GM21447 (cell line): ENCODE data around the gene CES4A.
"Not testable (repeated sequence)": the region's sequence is repeated elsewhere in the genome, so short reads cannot be mapped to it uniquely, and the experiment has no call there.

Source experiments
- ATAC-seq: cut with Tn5 transposase; IDR thresholded peaks from one replicate; pipeline ENCODE4 v1.9.1; 2021; ENCODE audit not compliant: unreplicated experiment

Gene CES4A

DNA sequence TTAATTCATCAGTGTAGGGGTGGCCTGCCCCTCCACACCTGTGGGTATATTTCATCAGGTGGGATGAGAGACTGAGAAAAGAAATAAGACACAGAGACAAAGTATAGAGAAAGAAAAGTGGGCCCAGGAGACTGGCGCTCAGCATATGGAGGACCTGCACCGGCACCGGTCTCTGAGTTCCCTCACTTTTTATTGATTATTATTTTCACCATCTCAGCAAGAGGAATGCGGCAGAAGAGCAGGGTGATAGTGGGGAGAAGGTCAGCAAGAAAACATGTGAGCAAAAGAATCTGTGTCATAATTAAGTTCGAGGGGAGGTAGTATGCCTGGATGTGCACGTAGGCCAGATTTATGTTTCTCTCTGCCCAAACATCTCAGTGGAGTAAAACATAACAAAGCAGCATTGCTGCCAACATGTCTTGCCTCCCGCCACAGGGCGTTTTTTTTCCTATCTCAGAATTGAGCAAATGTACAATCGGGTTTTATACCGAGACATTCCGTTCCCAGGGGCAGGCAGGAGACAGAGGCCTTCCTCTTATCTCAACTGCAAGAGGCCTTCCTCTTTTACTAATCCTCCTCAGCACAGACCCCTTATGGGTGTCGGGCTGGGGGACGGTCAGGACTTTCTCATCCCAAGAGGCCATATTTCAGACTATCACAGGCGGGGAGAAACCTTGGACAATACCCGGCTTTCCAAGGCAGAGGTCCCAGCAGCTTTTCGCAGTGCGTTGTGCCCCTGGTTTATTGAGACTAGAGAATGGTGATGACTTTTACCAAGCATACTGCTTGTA is 32.8 kb upstream of the CES4A start:
- not testable (repeated sequence) for ATAC-seq

DNA sequence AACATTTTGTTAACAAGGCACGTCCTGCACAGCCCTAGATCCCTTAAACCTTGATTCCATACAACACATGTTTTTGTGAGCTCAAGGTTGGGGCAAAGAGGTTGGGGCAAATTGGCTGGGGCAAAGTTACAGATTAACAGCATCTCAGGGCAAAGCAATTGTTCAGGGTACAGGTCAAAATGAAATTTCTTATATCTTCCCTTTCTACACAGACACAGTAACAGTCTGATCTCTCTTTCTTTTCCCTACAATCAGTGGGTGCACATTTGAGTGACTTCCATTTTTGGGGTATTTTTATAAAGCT is 32.3 kb upstream of the CES4A start:
- not testable (repeated sequence) for ATAC-seq

DNA sequence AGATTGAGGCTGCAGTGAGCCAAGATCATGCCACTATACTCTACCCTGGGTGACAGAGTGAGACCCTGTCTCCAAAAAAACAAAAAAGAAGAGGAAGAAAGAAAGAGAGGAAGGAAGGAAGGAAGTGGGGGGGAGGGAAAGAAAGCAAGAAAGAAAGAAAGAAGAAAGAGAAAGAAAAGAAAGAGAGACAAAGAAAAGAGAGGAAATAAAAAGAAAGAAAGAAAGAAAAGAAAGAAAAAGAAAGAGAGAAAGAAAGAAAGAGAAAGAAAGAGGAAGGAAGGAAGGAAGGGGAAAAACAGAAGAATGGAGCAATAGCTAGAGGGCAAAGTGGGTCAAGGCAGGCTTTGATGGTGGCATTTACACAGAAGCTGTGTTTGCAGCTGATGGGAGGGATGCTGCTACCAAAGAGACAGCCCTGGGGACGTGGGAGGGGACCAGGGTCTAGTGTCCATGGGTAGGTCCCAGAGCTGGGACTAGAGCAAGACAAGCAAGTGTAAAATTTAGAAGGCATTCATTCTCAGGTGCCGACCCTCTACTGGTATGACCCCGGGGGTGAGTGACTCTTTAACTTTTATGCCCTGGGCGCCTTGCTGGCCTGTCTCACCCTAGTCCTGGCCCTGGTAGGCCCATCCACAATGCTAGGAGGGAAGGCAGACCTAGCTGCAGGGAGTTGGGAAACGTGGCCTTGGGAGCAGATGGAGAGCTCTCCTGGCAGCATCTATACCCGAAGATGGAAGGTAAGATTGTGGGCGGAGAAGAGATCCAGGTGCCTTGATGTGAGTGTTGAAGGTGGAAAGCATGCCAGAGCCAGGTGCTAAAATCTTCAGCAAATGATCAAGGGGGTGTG is 29.3 kb upstream of the CES4A start:
- no peak for ATAC-seq

DNA sequence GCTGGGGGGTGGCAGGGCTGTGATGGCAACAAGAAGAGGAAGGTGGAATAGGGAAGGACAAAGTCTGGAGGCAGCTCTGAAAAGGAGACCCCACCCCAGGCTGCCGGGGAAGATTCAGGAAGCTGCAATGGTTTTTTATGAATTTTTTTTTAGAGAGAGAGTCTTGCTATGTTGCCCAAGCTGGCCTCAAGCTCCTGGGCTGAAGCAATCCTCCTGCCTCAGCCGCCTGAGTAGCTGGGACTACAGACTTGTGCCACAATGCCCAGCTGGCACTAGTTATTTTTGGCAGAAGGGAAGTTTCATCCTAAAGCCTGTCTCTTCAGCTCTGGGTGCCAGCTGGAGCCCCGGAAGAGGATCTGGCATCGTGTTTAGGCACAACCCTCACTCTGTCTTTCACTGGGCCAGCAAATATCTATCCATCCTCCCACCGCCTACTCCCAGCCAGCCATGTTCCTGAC is 28.7 kb upstream of the CES4A start:
- no peak for ATAC-seq

DNA sequence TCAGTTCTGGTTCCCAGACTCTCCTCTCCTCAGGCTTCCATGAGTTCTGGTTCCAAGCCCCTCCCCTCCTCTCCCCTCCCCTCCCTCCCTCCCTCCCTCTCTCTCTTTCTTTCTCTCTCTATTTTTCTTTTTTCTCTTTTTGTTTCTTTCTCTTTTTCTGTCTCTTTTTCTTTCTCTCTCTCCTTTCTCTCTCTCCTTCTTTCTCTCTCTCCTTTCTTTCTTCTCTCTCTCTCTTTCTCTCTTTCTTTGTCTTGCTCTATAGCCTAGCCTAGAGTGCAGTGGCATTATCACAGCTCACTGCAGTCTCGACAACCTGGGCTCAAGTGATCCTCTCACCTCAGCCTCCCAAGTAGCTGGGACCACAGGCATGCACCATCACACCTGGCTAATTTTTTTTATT is 28.1 kb upstream of the CES4A start:
- no peak for ATAC-seq

DNA sequence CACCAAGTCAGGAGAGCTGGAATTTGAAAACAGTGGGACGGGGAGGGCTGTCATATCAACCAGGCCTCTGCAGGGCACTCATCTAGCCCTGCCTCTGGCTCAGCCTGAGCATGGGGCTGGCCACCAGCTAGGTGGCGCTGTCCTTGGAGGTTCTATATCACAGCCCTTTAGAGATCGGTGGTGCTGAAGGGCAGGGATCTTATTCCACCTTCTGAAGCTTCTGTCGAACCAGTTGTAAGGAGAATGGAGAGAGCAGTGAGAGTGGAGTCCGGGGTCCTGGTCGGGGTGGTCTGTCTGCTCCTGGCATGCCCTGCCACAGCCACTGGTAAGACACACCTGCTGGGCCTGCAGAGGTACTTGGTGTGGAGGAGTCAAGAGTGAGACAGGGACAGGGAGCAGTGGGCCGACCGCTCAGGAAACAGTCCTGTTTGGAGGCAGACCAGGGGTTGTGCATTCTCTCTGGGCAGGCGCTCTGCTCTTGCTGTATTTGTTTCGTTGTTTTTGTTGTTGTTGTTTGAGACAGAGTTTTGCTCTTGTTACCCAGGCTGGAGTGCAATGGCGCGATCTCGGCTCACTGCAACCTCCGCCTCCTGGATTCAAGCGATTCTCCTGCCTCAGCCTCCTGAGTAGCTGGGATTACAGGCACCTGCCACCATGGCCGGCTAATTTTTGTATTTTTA is 27.2 kb upstream of the CES4A start, which contains the start of gene CES3:
Gene CES3, plus strand, starts transcription at position 202 of the 680 bp plus-strand sequence. Its CDS starts 42 bp downstream, at position 244.
- no peak for ATAC-seq

DNA sequence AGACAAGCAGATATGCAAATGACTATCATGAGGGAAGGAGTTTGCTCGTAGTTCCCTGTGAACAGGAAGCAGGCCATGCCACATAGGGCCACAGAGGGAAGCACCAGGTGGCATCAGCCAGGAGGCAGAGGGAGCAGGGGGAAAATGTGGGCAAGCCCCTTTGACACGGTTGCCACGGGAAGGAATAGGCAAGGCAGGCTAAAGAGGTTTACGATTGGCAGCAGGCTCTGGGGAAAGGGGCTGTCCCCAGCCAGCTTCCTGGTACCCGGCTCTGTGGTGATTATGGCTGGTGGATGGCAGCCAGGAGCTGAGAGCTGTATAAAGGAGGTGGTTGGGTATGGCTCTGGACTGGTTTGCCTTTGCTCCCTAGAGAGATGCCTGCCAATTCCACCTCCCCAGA is 26.5 kb upstream of the CES4A start:
- no peak for ATAC-seq

DNA sequence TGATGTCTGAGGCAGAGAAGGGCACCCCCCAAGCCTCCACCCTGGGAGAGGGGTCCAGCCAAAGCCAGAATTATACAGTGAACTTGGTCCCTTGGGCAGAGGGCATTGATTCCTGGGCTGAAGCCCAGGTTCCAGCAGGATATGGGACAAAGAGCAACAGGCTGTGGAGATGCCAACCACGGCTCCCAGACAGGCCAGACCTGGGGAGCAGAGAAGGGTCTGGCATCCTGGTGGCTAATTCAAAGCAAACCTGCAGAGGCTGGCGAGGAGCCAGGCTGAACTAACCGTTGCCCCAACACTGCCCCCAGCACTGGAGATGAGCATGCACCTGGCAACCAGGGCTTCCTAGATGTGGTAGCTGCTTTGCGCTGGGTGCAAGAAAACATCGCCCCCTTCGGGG is 24.3 kb upstream of the CES4A start:
- ATAC-seq = no peak

DNA sequence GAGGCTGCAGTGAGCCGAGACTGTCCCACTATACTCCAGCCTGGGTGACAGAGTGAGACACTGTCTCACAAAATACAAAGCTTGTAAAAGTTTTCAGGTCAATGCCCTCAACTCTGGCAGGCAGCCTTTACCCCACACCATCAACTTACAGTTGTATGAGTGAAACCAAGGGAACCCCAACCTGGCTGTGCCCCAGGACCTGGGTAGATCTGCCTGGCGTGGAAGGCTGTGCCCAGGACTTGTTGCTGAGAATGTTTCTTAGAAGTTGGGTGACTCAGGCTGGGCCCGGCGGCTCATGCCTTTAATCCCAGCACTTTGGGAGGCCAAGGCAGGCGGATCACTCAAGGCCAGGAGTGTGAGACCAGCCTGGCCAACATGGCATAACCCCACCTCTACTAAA is 19.5 kb upstream of the CES4A start:
- no peak for ATAC-seq

DNA sequence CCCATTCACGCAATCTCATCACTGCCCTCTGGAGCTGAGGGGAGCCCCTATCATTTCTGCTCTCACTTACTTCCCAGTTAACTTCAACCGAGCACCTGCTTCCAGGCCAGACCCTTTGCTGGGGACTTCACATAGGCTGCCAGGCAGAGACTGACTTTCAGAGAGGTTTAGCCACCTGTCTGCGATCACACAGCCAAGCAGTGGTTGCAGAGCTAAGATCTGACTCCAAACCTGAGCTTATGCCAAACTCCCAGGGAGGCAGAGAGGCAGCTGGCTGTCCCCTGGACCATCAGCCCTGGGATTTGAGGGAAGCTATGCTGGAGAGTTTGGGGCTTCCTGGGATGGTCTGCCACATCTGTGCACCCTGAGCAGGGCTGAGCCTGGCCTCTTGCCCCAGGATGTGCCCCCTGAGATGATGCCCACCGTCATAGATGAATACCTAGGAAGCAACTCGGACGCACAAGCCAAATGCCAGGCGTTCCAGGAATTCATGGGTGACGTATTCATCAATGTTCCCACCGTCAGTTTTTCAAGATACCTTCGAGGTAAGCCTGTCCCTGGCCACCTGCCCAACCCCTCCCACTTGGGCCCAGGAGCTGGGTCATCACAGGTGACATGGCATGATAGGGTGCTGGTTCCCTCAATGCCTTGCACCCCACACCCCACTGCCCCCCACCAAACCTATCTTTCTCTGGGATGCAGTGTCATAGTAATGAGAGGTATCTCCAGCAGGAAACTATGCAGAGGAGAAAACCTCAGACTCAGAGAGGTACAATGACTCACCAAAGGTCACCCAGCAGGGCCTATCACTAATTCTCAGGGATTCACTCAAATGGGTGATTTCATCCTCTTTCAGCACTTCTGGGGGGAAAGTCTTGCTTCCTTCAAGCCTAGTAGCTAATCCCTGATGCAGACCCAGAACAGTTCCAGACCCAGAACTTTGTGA is 17.3 kb upstream of the CES4A start:
- no peak for ATAC-seq

DNA sequence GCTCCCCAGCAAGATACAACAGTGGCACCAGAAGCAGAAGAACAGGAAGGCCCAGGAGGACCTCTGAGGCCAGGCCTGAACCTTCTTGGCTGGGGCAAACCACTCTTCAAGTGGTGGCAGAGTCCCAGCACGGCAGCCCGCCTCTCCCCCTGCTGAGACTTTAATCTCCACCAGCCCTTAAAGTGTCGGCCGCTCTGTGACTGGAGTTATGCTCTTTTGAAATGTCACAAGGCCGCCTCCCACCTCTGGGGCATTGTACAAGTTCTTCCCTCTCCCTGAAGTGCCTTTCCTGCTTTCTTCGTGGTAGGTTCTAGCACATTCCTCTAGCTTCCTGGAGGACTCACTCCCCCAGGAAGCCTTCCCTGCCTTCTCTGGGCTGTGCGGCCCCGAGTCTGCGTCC is 15.4 kb upstream of the CES4A start:
- no peak for ATAC-seq

DNA sequence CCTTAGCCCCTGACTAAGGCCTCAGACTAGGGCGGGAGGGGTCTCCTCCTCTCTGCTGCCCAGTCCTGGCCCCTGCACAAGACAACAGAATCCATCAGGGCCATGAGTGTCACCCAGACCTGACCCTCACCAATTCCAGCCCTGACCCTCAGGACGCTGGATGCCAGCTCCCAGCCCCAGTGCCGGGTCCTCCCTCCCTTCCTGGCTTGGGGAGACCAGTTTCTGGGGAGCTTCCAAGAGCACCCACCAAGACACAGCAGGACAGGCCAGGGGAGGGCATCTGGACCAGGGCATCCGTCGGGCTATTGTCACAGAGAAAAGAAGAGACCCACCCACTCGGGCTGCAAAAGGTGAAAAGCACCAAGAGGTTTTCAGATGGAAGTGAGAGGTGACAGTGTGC is 14.7 kb upstream of the CES4A start:
- ATAC-seq = no peak

DNA sequence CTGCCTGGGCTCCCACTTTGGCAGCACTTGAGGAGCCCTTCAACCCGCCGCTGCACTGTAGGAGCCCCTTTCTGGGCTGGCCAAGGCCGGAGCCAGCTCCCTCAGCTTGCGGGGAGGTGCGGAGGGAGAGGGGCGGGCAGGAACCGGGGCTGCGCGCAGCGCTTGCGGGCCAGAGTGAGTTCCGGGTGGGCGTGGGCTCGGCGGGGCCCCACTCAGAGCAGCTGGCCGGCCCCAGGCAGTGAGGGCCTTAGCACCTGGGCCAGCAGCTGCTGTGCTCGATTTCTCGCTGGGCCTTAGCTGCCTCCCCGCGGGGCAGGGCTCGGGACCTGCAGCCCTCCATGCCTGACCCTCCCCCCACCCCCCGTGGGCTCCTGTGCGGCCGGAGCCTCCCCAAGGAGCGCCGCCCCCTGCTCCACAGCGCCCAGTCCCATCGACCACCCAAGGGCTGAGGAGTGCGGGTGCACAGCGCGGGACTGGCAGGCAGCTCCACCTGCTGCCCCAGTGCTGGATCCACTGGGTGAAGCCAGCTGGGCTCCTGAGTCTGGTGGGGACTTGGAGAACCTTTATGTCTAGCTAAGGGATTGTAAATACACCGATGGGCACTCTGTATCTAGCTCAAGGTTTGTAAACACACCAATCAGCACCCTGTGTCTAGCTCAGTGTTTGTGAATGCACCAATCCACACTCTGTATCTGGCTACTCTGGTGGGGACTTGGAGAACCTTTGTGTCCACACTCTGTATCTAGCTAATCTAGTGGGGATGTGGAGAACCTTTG is 14.0 kb upstream of the CES4A start:
- not testable (repeated sequence) for ATAC-seq

DNA sequence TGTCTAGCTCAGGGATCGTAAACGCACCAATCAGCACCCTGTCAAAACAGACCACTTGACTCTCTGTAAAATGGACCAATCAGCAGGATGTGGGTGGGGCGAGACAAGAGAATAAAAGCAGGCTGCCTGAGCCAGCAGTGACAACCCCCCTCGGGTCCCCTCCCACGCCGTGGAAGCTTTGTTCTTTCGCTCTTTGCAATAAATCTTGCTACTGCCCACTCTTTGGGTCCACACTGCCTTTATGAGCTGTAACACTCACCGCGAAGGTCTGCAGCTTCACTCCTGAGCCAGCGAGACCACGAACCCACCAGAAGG is 13.5 kb upstream of the CES4A start:
- not testable (repeated sequence) for ATAC-seq

DNA sequence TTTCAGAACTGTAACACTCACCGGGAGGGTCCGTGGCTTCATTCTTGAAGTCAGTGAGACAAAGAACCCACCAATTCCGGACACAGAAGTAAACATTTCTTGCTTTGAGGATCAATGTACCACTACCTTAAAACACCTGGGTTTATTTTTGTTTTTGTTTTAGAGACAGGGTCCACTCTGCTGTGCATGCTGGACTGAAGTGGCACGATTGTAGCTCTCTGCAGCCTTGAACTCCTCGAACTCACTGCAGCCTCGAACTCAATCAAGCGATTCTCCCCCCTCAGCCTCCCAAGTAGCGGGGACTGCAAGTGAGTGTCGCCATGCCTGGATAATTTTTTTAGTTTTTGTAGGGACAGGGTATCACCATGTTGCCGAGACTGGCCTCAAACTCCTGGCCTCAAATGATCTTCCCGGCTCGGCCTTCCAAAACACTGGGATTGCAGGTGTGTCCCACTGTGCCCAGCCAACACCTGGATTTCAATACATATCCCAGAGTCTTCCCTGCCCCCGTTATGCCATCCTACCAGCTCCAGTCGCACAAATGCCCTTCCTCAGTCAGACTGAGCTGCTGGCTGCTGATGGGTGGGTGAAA is 13.0 kb upstream of the CES4A start:
- no peak for ATAC-seq

DNA sequence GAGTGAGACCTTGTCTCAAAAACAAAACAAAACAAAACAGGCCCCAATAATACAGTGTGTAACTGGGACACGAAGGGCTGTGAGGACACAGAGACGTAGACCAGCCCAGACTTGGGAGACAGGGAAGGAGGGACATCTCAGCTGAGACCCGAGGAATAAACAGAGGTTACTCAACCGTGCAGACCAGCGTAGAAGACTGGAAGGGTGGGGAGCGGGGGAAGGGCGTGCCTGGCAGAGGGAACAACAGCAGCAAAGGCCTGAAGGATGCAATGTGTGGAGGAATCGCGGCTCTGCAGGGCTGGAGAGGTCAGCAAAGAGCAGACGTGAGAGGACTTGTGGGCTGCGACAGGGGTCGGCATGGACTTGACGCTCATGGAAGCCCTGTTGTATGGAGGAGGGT is 11.6 kb upstream of the CES4A start:
- ATAC-seq = no peak

DNA sequence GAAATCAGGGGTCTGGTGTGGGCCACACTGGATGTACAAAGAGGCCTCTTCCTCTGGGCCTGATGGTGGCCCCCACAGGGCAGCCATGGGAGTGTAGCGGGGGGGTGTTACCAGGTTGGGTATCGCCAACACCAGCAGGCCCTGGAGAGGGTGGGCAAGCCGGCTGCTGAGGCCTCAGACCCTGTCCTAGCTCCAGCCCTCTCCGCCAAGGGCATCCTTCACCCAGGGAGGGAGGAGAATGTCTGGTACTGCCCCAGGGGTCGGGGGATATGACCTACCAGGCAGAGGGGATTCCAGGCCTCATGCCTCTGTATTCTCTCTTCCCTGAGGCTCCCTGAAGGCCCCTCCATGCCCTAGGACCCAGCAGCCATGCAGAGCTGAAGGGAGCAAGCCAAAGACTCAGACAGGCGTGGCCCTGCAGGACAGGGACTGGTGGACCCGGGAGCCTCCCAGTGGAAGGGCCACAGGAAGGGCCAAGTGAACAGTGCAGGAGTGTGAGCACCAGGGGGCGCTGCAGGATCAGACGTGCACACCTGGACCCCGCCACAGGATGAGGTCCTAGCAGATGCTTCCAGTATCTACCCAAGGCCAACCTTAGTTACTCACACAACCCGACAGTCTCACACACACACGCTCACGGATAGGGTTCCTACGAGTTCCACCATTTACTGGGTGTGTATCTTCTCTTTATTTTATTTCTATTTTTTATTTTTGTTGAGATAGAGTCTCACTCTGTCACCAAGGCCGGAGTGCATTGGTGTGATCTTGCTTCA is 10.9 kb upstream of the CES4A start:
- ATAC-seq = peak; percentile 74

DNA sequence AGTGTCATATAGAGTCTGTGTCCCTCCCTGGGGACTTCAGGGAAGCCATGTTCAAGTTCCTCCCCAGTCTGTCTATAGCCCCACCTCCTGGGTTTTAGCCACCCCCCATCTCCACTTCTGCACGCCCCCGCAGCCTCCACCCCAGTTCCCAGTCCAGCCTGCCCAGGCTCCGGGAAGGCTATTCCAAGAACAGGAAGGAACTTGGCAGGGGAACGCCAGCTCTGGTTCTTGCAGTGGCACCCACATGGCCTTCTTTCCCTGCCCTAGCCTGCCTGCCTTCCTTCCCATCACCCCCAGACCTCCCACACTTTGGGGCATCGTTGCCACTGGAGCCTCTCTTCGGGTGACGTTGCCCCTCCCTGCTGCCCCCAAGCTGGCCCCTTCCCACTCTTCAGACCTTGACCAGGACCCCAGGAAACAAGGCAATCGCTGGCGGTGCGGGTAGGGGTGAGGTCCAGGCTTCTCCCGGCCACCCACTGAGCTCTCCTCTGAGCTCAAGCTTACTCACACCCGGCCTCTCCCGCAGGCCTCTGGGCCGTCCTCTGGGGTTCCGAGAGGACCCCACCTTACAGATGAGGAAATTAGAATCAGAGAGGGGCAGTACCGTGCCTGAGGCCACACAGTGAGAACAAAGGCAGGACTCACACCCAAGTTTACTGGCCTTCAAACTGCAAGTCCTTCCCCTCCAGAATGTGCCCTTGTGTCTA is 9.2 kb upstream of the CES4A start:
- no peak for ATAC-seq
